ENCODE data around the gene VPS36. TPM values are rescaled to one million over a fixed set of nuclear protein-coding genes. Genes with fewer than 3 reads are reported as not detected.

Gene VPS36
- total RNA-seq, 1 donor from 2014 or later, result 44.3 TPM

DNA sequence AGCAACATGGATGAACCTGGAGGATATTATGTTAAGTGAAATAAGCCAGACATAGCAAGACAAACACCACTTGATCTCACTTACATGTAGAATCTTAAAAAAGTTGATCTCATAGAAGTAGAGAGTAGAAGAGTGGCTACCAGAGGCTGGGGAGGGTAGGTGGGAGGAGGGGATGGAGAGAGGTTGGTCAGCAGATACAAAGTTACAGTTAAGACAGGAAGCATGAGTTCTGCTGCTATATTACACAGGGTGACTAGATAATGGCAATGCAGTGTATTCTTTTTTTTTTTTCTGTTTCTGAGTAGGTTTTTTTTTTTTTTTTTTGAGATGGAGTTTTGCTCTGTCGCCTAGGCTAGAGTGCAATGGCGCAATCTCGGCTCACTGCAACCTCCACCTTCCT lies 29.2 kb downstream of the VPS36 start:
- no peaks in the 10 kb centered on the region for H3K4me1 Mint-ChIP-seq (ENCODE audit: unreplicated experiment)
- no peak overlapping the region for H3K4me3 Mint-ChIP-seq (ENCODE audit: unreplicated experiment)
- no peaks in the 10 kb centered on the region for H3K27me3 Mint-ChIP-seq (ENCODE audit: unreplicated experiment)
- DNase-seq (ENCODE audit: extremely low spot score, unreplicated experiment), result no peak
- no peak for TF ChIP-seq CTCF (IDR thresholded peaks at IDR 0.05)
- peaks cover 57% of the 10 kb centered on the region for H3K36me3 Mint-ChIP-seq (ENCODE audit: unreplicated experiment)
- no peaks in the 10 kb centered on the region for H3K9me3 Mint-ChIP-seq (ENCODE audit: unreplicated experiment)
- H3K27ac Mint-ChIP-seq (ENCODE audit: unreplicated experiment), result no peak overlapping the region

- H3K36me3 Mint-ChIP-seq (ENCODE audit: unreplicated experiment), result peaks cover 49% of the 10 kb centered on the region
- no peaks in the 10 kb centered on the region for H3K9me3 Mint-ChIP-seq (ENCODE audit: unreplicated experiment)
- H3K27ac Mint-ChIP-seq (ENCODE audit: unreplicated experiment), result no peak overlapping the region
- H3K27me3 Mint-ChIP-seq (ENCODE audit: unreplicated experiment), result no peaks in the 10 kb centered on the region
- no peak for TF ChIP-seq CTCF (IDR thresholded peaks at IDR 0.05)
- no peak for DNase-seq (ENCODE audit: extremely low spot score, unreplicated experiment)
- no peak overlapping the region for H3K4me3 Mint-ChIP-seq (ENCODE audit: unreplicated experiment)
- peaks cover 19% of the 10 kb centered on the region for H3K4me1 Mint-ChIP-seq (ENCODE audit: unreplicated experiment)
Measured at GRCh38 chr13:52419080-52419479, 31.4 kb downstream of the VPS36 start.

DNA sequence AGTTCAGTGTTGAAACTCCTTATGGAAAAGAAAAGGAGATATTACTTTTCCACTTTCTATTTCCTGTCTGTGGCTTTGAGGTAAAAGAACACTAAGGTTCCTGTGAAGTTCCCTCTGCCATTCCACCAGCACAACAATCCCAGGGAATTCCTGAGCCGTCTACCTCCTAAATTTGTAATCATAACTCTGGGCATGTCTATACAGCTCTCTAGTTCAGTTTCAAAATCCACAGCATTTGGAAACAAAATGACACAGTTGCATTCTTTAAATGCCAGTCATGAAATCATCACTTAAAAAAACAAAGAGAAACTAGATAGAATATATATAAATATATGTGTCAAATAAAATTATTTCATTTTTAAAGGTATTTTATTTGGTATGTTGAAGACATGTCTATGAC lies 35.5 kb downstream of the VPS36 start:
- Mint-ChIP-seq H3K27ac (ENCODE audit: unreplicated experiment) (peak overlapping the region; percentile 88), H3K27me3 (ENCODE audit: unreplicated experiment) (no peaks in the 10 kb centered on the region), H3K4me3 (ENCODE audit: unreplicated experiment) (no peak overlapping the region), H3K4me1 (ENCODE audit: unreplicated experiment) (peaks cover 29% of the 10 kb centered on the region), H3K36me3 (ENCODE audit: unreplicated experiment) (peaks cover 42% of the 10 kb centered on the region), H3K9me3 (ENCODE audit: unreplicated experiment) (no peaks in the 10 kb centered on the region)
- no peak for DNase-seq (ENCODE audit: extremely low spot score, unreplicated experiment)
- no peak for TF ChIP-seq CTCF (IDR thresholded peaks at IDR 0.05)

- Mint-ChIP-seq H3K4me3 (ENCODE audit: unreplicated experiment) (no peak overlapping the region), H3K9me3 (ENCODE audit: unreplicated experiment) (no peaks in the 10 kb centered on the region), H3K27me3 (ENCODE audit: unreplicated experiment) (no peaks in the 10 kb centered on the region), H3K4me1 (ENCODE audit: unreplicated experiment) (peaks cover 29% of the 10 kb centered on the region), H3K27ac (ENCODE audit: unreplicated experiment) (peak overlapping the region; percentile 88), H3K36me3 (ENCODE audit: unreplicated experiment) (peaks cover 37% of the 10 kb centered on the region)
- no peak for TF ChIP-seq CTCF (IDR thresholded peaks at IDR 0.05)
- DNase-seq (ENCODE audit: extremely low spot score, unreplicated experiment), result no peak
Measured at GRCh38 chr13:52414051-52414450, 36.4 kb downstream of the VPS36 start.

- no peak overlapping the region for H3K4me3 Mint-ChIP-seq (ENCODE audit: unreplicated experiment)
- H3K36me3 Mint-ChIP-seq (ENCODE audit: unreplicated experiment), result peaks cover 24% of the 10 kb centered on the region
- no peak for TF ChIP-seq CTCF (IDR thresholded peaks at IDR 0.05)
- peaks cover 29% of the 10 kb centered on the region for H3K4me1 Mint-ChIP-seq (ENCODE audit: unreplicated experiment)
- no peaks in the 10 kb centered on the region for H3K9me3 Mint-ChIP-seq (ENCODE audit: unreplicated experiment)
- peak overlapping the region; percentile 20 for H3K27ac Mint-ChIP-seq (ENCODE audit: unreplicated experiment)
- DNase-seq (ENCODE audit: extremely low spot score, unreplicated experiment), result no peak
- no peaks in the 10 kb centered on the region for H3K27me3 Mint-ChIP-seq (ENCODE audit: unreplicated experiment)
Measured at GRCh38 chr13:52412128-52412527, 38.3 kb downstream of the VPS36 start.
